Rectal smooth muscle tissue (tissue), 1 donor: ENCODE results near the gene MYADML2.

Experiments
- H3K27ac ChIP-seq: one replicate; pipeline ENCODE4 v1.7.0; 2013; ENCODE audit warnings: low read depth, low read length, inconsistent platforms
- H3K27me3 ChIP-seq: one replicate; pipeline ENCODE4 v1.7.0; 2013; ENCODE audit warnings: low read length; ENCODE audit not compliant: control insufficient read depth, insufficient read depth
- H3K36me3 ChIP-seq: one replicate; pipeline ENCODE4 v1.7.0; 2013; ENCODE audit warnings: low read length; ENCODE audit not compliant: control insufficient read depth, insufficient read depth
- H3K4me1 ChIP-seq: one replicate; pipeline ENCODE4 v1.7.0; 2013; ENCODE audit warnings: low read length; ENCODE audit not compliant: control insufficient read depth, insufficient read depth
- H3K4me3 ChIP-seq: one replicate; pipeline ENCODE4 v1.7.0; 2013; ENCODE audit warnings: low read length
- H3K9ac ChIP-seq: one replicate; pipeline ENCODE4 v1.7.0; 2013; ENCODE audit warnings: low read length

MYADML2 gene

GRCh38 chr17:81947189-81947588, at the start of gene MYADML2:
Gene MYADML2, minus strand, starts transcription at chr17:81947233. Its CDS starts 5,492 bp downstream, at chr17:81941741.
- Histone ChIP-seq H3K27me3 (no peaks in the 10 kb centered on the region), H3K36me3 (no peaks in the 10 kb centered on the region), H3K4me1 (no peaks in the 10 kb centered on the region), H3K4me3 (no peak within 1 kb of the TSS), H3K27ac (no peak within 1 kb of the TSS), H3K9ac (no peak within 1 kb of the TSS)

GRCh38 chr17:81996232-81996756, 49.3 kb upstream of the MYADML2 start:
- no peak overlapping the region for H3K9ac ChIP-seq
- no peak overlapping the region for H3K27ac ChIP-seq
- H3K27me3 ChIP-seq = no peaks in the 10 kb centered on the region
- H3K4me1 ChIP-seq = peaks cover 9% of the 10 kb centered on the region
- H3K36me3 ChIP-seq = no peaks in the 10 kb centered on the region
- no peak overlapping the region for H3K4me3 ChIP-seq

GRCh38 chr17:81995463-81996231, 48.6 kb upstream of the MYADML2 start:
- H3K36me3 ChIP-seq = no peaks in the 10 kb centered on the region
- H3K27ac ChIP-seq = no peak overlapping the region
- peaks cover 9% of the 10 kb centered on the region for H3K4me1 ChIP-seq
- no peak overlapping the region for H3K9ac ChIP-seq
- no peak overlapping the region for H3K4me3 ChIP-seq
- no peaks in the 10 kb centered on the region for H3K27me3 ChIP-seq

- Histone ChIP-seq H3K27ac (no peak overlapping the region), H3K4me1 (peaks cover 9% of the 10 kb centered on the region), H3K36me3 (no peaks in the 10 kb centered on the region), H3K4me3 (no peak overlapping the region), H3K27me3 (no peaks in the 10 kb centered on the region), H3K9ac (no peak overlapping the region)
These were observed 47.8 kb upstream of the MYADML2 start for GRCh38 chr17:81994593-81995462.

- H3K36me3 ChIP-seq = no peaks in the 10 kb centered on the region
- no peak overlapping the region for H3K27ac ChIP-seq
- H3K4me3 ChIP-seq = no peak overlapping the region
- H3K9ac ChIP-seq = no peak overlapping the region
- peaks cover 9% of the 10 kb centered on the region for H3K4me1 ChIP-seq
- no peaks in the 10 kb centered on the region for H3K27me3 ChIP-seq
These were observed 46.9 kb upstream of the MYADML2 start for GRCh38 chr17:81993729-81994592.

GRCh38 chr17:81992306-81993102, 45.5 kb upstream of the MYADML2 start:
- Histone ChIP-seq H3K36me3 (no peaks in the 10 kb centered on the region), H3K9ac (no peak overlapping the region), H3K4me3 (peak overlapping the region; percentile 58), H3K27ac (peak overlapping the region; percentile 79), H3K27me3 (no peaks in the 10 kb centered on the region), H3K4me1 (peaks cover 9% of the 10 kb centered on the region)

- Histone ChIP-seq H3K4me1 (peaks cover 9% of the 10 kb centered on the region), H3K9ac (peak overlapping the region; percentile 40), H3K27ac (peak overlapping the region; percentile 79), H3K27me3 (no peaks in the 10 kb centered on the region), H3K4me3 (peak overlapping the region; percentile 58), H3K36me3 (no peaks in the 10 kb centered on the region)
These were observed 44.8 kb upstream of the MYADML2 start for GRCh38 chr17:81991684-81992305.

- Histone ChIP-seq H3K4me1 (peaks cover 9% of the 10 kb centered on the region), H3K36me3 (no peaks in the 10 kb centered on the region), H3K4me3 (peak overlapping the region; percentile 58), H3K27ac (peak overlapping the region; percentile 79), H3K9ac (peak overlapping the region; percentile 40), H3K27me3 (no peaks in the 10 kb centered on the region)
These were observed 44.0 kb upstream of the MYADML2 start for GRCh38 chr17:81990836-81991683.

GRCh38 chr17:81987161-81987770, 40.2 kb upstream of the MYADML2 start:
- Histone ChIP-seq H3K36me3 (peaks cover 12% of the 10 kb centered on the region), H3K9ac (no peak overlapping the region), H3K27ac (no peak overlapping the region), H3K4me1 (peaks cover 6% of the 10 kb centered on the region), H3K27me3 (no peaks in the 10 kb centered on the region), H3K4me3 (no peak overlapping the region)

GRCh38 chr17:81986606-81987005, 39.6 kb upstream of the MYADML2 start:
- Histone ChIP-seq H3K36me3 (peaks cover 12% of the 10 kb centered on the region), H3K9ac (no peak overlapping the region), H3K27me3 (no peaks in the 10 kb centered on the region), H3K4me1 (no peaks in the 10 kb centered on the region), H3K4me3 (no peak overlapping the region), H3K27ac (no peak overlapping the region)
